Loucy (cell line): Measurements from ENCODE around the gene PTK6.

Experiments used
- CTCF ChIP-seq: fragments of 200-600 bp; sonication (generic); conservative IDR thresholded peaks from 2 replicates; pipeline ENCODE4 v1.5.1; 2014; ENCODE audit warnings: mild to moderate bottlenecking, antibody characterized with exemption, low read length
- EZH2phosphoT487 ChIP-seq: fragments of 200-600 bp; IDR thresholded peaks from 2 replicates; pipeline ENCODE4 v1.6.1; 2018; ENCODE audit warnings: antibody characterized with exemption, mild to moderate bottlenecking, moderate library complexity, borderline replicate concordance

GRCh38 chr20:63534831-63535651, 2.1 kb downstream of the PTK6 start:
- TF ChIP-seq CTCF (no peak), EZH2phosphoT487 (no peak)
